H1 (cell line): ENCODE data around the gene OSMR. TPM values are rescaled to one million over a fixed set of nuclear protein-coding genes. Genes with fewer than 3 reads are reported as not detected.

Experiments used
- BCL11A ChIP-seq, 2 experiments: IDR thresholded peaks; one replicate each; pipeline ENCODE4 v1.6.1; 2011; ENCODE audit warnings: low read depth in 2 of 2, low read length in 2 of 2, mild to moderate bottlenecking in 2 of 2
- CHD7 ChIP-seq: fragments of 300-600 bp; sonication (generic); IDR thresholded peaks from 2 replicates; pipeline ENCODE4 v1.7.1; 2012; ENCODE audit warnings: low read length, moderate library complexity, mild to moderate bottlenecking, inconsistent platforms; ENCODE audit not compliant: insufficient replicate concordance
- E2F6 ChIP-seq: IDR thresholded peaks from 2 replicates; pipeline ENCODE4 v1.6.1; 2012; ENCODE audit warnings: inconsistent platforms
- HDAC6 ChIP-seq: IDR thresholded peaks from one replicate; pipeline ENCODE4 v1.7.1; 2012; ENCODE audit warnings: low read depth, mild to moderate bottlenecking, inconsistent platforms, low read length, moderate library complexity
- RXRA ChIP-seq: IDR thresholded peaks from 2 replicates; pipeline ENCODE4 v1.6.1; 2011; ENCODE audit warnings: low read depth, mild to moderate bottlenecking, low read length, moderate library complexity; ENCODE audit not compliant: insufficient read depth
- polyA plus RNA-seq, 7 experiments: library from polyadenylated mRNA; depleted of rRNA in 3 of 7; stranded (reverse) in 5 of 7; unstranded in 2 of 7; fragments of >200 nt in 5 of 7; fragments of 200-250 nt in 2 of 7; gene quantifications; 1 replicate in 5 of 7; 2 replicates in 1 of 7; 4 replicates in 1 of 7; pipeline versions ENCODE4 v1.2.1 to v1.2.3, GENCODE V29; 2011 to 2013; ENCODE audit warnings: missing spikeins in 2 of 7, mixed read lengths in 2 of 7
- total RNA-seq: library from RNA; stranded (reverse); fragmentation: NEBNext Ultra II Directional; extraction: Animal tissue kit (Norgen Biotek cat#: 25700); gene quantifications from 2 replicates; pipeline ENCODE4 v1.2.1, GENCODE V29; 2021

Gene OSMR
- total and polyA plus RNA-seq, 2 of the 8 experiments (the other 6 are each of a cell fraction or from before 2014, with no cell fraction given) = 2.3 to 2.6 TPM

- TF ChIP-seq CHD7 (no peak), E2F6 (no peak), RXRA (no peak), HDAC6 (no peak), BCL11A (IDR thresholded peaks at IDR 0.05; ENCODE audit: low read depth in 2 of 2, low read length in 2 of 2) (no peak)
These were observed 38.0 kb downstream of the OSMR start (continued) for GRCh38 chr5:38883842-38884241.
